IPS-NIHi7 (cell line): Measurements from ENCODE around the gene ESPN.

Experiments
- DNase-seq: peaks from one replicate; pipeline ENCODE4 v3.0.0; 2012; ENCODE audit warnings: mixed read lengths; ENCODE audit errors: extremely low spot score

The ESPN gene

DNA sequence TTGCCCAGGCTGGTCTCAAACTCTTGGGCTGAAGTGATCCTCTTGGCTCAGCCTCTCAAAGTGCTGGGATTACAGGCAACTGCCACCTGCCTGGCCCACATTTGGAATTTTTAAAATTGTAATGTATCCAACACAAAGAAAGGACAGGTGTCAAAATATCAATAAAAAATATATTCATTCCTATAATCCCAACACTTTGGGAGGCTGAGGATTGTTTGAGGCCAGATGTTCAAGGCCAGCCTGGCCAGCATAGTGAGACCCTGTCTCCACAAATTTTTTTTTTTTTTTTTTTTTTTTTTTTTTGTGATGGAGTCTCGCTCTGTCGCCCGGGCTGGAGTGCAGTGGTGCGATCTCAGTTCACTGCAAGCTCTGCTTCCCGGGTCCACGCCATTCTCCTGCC lies 14.8 kb upstream of the ESPN start:
- DNase-seq = no peak

DNA sequence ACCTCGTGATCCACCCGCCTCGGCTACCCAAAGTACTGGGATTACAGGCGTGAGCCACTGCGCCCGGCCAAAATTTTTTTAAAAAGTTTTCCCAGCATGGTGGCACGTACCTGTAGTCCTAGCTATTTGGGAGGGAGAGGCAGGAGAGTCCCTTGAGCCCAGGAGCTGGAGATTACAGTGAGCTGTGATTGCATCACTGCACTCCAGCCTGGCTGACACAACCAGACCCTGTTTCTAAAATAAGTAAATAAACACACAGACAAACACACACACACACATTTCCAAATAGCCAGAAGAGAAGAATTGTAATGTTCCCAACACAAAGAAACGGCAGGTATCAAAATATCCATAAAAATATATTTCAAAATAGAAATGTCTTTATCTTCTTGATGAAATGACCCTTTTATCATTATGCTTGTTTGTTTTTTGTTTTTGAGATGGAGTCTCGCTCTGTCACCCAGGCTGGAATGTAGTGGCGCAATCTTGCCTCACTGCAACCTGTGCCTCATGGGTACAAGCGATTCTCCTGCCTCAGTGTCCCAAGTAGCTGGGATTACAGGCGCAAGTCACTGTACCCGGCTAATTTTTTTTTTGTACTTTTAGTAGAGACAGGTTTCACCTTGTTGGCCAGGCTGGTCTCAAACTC lies 14.2 kb upstream of the ESPN start:
- DNase-seq = no peak

GRCh38 chr1:6412896-6413295 lies 11.7 kb upstream of the ESPN start:
- no peak for DNase-seq

GRCh38 chr1:6414443-6414844 lies 10.1 kb upstream of the ESPN start:
- peak; percentile 86 for DNase-seq

GRCh38 chr1:6414881-6415626 lies 9.5 kb upstream of the ESPN start:
- DNase-seq = no peak

GRCh38 chr1:6416295-6416656 lies 8.3 kb upstream of the ESPN start:
- no peak for DNase-seq

DNA sequence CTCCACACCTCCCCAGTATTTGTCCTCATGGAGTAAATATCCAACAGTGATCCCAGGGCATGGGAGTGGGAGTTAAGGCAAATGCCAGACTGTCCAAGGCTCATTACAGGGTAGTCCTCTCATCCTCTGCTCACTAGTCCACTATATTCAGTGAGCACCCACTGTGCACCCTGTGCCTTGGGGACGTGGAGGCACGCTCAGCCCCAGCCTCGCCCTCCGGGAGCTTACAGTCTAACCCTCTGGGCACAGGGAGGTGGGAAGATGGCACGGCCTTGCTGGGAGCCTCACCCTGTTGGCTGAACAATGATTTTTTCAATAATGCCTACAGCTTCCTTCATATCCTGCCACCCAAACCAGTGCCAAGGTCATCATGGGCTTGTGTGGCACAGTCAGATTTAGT lies 7.7 kb upstream of the ESPN start:
- DNase-seq = no peak

- no peak for DNase-seq
Measured at GRCh38 chr1:6417961-6418667, 6.5 kb upstream of the ESPN start.

DNA sequence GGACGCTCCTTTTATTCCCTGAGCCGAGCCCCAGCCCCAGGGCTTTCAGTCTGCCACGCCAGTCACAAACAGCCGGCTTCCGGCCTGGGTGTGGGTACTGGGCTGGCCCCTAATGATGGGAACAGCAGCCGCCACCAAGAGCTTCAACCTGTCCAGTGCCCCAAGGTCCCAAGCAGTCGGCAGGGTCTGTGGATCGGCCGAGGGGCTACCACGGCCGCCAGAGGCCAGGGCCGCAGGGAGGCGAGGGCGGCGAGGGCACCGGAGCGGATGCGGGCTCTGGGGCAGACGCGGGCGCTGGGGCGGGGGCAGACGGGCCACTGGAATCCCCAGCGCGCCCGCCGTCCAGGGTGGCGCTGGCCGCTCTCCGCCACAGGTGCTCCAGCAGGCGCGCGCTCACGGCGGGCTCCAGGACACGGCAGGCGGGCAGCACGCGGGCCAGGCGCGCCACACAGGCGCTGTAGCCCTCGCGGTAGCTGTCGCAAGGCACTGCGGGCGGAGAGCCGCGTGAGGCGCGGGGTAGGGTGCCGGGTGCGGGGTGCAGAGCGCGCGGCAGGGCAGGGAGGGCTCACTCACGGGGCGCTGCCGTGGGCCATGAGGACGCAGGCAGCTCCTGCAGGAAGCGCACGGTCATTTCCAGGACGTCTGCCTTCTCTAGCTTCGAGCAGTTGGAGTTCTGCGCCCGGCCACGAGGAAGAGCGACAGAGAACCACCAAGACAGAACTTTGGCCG lies 5.7 kb upstream of the ESPN start:
- no peak for DNase-seq

DNA sequence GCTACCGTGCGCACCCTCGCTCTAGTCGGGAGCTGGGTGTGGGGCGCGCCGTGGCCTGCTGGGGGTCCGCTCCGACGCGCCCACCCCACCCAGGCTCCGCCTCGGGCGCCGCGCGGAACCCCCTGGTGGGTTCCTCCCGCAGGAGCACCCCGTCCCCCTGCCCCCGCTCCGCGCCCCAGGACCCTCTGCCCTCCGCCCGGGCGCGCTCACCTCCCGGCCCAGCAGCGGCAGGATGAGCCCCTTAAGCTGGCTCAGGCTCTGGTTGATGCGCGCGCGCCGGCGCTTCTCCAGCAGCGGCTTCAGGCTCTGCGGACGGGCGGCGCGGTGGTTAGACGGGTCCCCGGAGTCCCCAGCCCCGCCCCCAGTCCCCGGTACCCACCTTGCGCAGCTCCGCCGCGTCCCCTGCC lies 5.2 kb upstream of the ESPN start:
- peak; percentile 45 for DNase-seq

DNA sequence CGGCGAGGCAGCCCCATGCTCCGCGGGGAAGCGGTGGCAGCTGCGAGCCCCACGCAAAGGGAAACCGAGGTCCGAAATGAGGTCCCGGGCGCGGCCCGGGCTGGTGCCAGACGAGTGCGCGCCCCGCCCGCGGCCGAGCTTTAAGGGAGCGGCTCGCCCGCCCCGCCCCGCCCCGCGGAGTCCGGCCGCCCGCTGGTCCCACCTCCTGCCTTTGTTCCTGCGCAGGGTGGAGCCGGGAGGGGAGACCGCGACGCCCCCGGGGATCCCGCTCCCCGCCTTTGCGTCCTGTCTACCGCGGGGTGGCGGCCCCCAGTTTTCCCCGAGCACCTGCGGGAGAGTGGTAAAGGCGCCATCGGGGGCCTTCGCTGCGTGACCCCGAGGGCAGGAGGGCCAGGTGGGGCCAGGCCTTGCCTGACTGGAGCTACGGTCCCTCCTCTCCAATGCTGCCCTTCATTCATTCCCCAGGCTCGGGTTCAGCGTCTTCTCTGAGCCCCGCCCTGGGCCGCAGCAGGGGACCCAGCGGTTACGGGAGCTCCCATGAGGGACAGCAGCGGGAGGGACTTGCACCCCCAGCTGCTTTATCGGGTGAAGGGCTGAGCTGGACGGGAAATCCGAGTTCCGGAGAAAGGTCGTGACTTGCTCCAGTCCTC lies 4.6 kb upstream of the ESPN start, which contains the start of gene HES2:
TSS of gene HES2 (minus strand) at position 116 of the 650 bp plus-strand sequence. CDS start at position 17, 99 bp downstream.
- peak; percentile 64 for DNase-seq

GRCh38 chr1:6420454-6421042 lies 4.0 kb upstream of the ESPN start:
- DNase-seq = no peak

DNA sequence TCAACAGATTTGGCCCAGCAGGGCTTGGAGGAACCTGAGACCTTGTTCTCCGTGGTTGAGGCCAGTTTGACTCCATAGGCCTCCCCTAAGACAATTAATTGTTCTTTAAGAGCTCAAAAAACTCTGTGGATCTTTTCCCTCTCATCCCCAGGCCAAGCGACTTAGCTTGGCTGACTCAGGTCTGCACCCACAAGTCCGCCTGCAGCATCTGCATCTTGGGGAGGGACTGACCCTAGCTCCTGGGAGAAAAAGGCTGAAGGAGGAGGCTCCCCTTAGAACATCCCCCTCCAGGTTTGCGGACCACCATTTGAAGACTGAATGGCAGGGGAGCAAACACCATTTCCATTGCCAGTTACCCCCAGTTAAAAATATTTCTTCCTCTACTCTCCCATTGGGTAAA lies 3.3 kb upstream of the ESPN start:
- DNase-seq = no peak

DNA sequence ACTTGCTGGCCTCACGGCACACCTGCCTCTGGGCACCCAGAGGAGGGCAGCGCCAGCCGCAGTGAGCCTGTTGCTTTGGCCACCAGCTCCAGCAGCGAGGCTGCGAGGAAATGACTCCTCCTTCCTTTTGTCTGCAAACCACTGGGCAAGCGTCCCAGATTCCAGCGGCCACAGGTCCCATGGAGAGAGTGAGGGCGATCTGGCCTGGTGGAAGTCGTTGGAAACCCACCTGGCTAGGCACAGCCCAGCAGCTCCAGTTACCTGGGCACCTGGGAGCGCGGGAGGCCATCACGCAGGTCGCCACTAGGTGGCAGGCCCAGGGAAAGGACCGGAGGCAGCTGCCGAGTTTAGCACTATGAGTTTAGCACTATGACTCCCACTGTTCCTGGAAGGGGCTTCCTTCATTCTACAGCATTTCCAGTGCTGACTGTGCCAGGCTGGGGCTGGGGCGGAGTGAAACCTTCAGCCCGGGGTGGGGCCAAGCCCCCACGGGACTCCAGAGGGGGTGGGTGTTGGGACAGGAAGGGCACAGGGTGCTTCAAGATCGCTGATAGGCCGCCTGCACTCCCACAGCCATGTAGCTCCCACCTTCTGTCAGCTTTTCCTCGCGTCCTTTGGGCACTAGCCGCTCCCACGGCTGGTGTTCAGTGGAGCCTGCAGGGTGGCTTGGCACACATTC lies 1.1 kb upstream of the ESPN start:
- peak; percentile 90 for DNase-seq

DNA sequence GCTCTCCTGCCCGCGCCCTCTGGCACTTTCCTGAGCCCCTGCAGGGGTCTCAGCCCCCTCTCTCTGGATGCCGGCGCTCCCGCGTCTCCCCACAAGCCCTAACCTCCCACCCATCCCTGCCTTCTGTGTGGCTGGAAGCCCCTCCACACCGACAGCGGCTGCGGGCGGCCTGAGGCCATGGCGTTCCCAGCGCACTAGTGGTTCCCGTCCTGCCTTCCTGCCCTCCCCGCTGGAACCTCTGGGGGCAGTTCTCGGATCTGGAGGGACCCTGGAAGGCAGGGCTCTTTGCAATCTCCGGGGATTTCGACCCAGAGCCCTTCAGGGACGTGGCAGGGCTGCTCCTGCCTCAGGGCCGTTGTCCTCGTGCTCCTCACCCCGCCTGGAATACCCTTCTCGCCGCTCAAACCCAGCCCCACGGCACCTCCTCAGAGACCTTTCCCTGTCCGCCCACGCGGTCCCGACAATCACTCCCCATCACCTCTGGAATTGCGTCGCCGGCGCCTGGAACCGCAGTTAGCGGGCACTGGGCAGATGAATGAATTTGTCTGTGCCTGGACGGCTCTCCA lies 493 bp upstream of the ESPN start:
- DNase-seq = peak; percentile 57

GRCh38 chr1:6425658-6426057 lies 1.1 kb downstream of the ESPN start:
- DNase-seq = no peak

- no peak for DNase-seq
Measured at GRCh38 chr1:6426277-6426971, 1.8 kb downstream of the ESPN start.

DNA sequence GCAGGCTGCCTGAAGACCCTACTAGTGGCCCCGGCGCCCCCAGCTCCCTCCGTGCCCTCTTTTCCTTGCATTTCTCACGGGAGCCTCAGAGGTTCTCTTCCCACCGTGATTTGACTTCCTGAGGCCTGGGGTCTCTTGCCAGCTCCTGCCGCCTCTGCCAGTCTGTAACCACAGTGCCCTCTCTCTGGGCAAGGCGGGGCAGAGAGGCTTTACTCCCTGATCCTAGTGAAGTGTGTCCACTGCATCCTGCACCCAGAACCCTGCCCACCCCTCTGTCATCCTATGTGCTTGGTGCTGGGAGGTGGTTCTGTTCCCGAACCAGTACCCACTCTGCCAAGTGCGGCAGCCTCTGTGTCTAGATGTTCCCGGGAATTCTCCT lies 2.4 kb downstream of the ESPN start:
- DNase-seq = no peak

DNA sequence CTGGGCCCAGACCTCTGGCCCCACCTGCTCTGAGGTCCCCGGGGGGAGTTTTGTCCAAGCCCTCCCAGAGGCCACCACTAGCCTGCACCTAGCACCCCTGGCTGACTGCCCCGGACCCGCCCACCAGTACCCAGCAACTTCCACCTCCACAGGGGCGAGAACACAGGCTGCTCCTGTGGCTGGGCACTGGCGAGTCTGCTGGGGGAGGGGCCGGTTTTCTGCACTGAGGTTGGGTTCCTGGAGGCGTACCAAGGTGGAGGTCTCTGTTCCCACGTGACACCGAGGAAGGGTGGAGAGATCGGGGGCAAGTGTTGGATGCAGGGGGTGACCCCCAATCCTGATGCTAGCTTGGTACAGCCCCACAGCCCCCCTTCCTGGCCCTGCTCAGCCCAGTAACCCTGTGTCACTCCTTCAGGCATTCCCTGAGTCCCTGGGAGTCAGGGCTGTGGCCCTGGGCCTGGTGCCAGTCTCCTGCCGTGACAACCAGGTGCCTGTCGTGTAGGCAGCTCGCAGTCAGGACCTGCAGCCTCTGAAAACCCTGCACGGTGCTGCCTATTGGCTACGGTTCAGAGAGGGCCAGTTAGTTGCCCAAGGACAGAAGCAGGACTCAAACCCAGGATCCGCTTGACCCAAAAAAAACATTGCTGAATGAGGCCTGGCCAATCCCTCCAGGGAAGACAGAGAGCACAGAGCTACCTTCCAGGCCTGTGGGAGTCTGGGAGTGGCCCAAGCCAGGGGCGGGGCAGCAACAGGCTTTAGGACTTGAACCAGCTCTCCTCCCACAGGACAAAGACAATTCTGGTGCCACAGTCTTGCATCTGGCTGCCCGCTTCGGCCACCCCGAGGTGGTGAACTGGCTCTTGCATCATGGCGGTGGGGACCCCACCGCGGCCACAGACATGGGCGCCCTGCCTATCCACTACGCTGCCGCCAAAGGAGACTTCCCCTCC lies 3.1 kb downstream of the ESPN start:
- no peak for DNase-seq
